ENCODE measurements around the gene BCAP31.

DNA sequence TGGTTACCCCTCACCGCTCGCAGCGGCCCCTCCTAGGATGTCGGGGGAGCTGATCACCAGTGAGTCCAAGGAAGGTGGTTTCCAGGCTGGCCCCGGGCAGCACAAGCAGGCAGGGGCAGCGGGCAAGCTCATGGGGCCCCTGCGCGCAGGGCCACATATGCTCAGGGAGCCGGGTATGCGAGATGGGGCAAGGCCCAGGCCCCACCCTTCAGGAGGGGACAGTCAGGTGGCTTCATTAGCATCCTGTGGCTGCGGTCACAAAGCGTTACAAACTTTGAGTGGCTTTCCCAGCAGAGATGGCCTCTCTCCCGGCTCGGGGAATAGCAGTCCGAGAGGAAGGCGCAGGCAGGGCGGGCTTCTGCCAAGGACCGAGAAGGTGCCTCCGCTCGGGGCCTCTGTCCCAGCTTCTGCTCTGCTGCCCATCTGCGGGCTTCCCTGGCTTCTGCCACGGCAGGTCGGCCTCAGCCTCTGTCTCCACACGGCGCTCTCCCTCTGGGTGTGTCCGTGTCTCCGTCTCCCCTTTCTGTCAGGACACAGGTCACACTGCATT, 13.9 kb upstream of the BCAP31 start:
- no peak for TF ChIP-seq POLR2A (IDR thresholded peaks at IDR 0.05)
- TF ChIP-seq, protein P1, sequence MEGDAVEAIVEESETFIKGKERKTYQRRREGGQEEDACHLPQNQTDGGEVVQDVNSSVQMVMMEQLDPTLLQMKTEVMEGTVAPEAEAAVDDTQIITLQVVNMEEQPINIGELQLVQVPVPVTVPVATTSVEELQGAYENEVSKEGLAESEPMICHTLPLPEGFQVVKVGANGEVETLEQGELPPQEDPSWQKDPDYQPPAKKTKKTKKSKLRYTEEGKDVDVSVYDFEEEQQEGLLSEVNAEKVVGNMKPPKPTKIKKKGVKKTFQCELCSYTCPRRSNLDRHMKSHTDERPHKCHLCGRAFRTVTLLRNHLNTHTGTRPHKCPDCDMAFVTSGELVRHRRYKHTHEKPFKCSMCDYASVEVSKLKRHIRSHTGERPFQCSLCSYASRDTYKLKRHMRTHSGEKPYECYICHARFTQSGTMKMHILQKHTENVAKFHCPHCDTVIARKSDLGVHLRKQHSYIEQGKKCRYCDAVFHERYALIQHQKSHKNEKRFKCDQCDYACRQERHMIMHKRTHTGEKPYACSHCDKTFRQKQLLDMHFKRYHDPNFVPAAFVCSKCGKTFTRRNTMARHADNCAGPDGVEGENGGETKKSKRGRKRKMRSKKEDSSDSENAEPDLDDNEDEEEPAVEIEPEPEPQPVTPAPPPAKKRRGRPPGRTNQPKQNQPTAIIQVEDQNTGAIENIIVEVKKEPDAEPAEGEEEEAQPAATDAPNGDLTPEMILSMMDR (IDR thresholded peaks at IDR 0.05), result no peak

Measured in heart left ventricle (tissue), 13 donors.